Measurements from ENCODE around the gene BRINP3. TPM values are rescaled to one million over a fixed set of nuclear protein-coding genes. Genes with fewer than 3 reads are reported as not detected.

The BRINP3 gene
- total and polyA plus RNA-seq, 4 donors, result 0.06 to 19.8 (median 0.64) TPM

DNA sequence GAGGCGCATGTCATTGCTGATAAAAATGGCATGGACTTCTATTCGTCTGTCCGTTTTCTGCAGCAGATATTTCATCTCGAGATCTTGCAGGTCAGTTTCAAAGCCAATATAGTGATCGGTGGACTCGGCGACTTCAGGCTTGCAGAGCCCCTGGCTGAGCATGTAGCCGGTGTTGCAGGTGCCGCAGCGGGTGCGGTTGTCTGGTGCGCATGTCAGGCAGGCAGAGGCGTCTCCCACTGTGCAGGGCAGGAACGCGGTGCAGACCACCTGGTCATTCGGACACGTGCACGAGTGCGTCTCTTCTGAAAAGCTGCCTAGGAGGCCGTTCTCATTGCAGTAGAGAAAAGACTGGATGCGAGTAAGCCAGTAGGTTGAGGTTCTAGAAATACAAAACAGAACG is 378.9 kb downstream of the BRINP3 start:
- Histone ChIP-seq H3K4me3 (no peak overlapping the region), H3K4me1 (ENCODE audit: control insufficient read depth in 5 of 5, insufficient read depth in 5 of 5, low read length in 5 of 5) (no peaks in the 10 kb centered on the region), H3K36me3 (ENCODE audit: control insufficient read depth in 4 of 4, insufficient read depth in 4 of 4, low read length in 4 of 4) (no peaks in the 10 kb centered on the region), H3K27me3 (ENCODE audit: control insufficient read depth in 3 of 3, insufficient read depth in 3 of 3, low read length in 2 of 3) (no peaks in the 10 kb centered on the region), H3K27ac (ENCODE audit: low read depth in 1 of 2, low read length in 1 of 2) (no peak overlapping the region), H3K9me3 (ENCODE audit: control insufficient read depth in 4 of 4, insufficient read depth in 3 of 4, low read length in 3 of 4) (peaks cover 0 to 2% (median 0%) of the 10 kb centered on the region in 4 donors), H3K9ac (ENCODE audit: insufficient read depth in 1 of 2, low read length in 2 of 2) (no peak overlapping the region)
- 89 to 91% methylated on average over 22 of the region's 22 CpGs for WGBS, 2 donors
- no peak for ATAC-seq (ENCODE audit: insufficient read depth, low FRiP score)
- TF ChIP-seq, protein P1, sequence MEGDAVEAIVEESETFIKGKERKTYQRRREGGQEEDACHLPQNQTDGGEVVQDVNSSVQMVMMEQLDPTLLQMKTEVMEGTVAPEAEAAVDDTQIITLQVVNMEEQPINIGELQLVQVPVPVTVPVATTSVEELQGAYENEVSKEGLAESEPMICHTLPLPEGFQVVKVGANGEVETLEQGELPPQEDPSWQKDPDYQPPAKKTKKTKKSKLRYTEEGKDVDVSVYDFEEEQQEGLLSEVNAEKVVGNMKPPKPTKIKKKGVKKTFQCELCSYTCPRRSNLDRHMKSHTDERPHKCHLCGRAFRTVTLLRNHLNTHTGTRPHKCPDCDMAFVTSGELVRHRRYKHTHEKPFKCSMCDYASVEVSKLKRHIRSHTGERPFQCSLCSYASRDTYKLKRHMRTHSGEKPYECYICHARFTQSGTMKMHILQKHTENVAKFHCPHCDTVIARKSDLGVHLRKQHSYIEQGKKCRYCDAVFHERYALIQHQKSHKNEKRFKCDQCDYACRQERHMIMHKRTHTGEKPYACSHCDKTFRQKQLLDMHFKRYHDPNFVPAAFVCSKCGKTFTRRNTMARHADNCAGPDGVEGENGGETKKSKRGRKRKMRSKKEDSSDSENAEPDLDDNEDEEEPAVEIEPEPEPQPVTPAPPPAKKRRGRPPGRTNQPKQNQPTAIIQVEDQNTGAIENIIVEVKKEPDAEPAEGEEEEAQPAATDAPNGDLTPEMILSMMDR (IDR thresholded peaks at IDR 0.05; ENCODE audit: control extremely low read depth, extremely low read depth), result no peak
- DNase-seq, result no peak

DNA sequence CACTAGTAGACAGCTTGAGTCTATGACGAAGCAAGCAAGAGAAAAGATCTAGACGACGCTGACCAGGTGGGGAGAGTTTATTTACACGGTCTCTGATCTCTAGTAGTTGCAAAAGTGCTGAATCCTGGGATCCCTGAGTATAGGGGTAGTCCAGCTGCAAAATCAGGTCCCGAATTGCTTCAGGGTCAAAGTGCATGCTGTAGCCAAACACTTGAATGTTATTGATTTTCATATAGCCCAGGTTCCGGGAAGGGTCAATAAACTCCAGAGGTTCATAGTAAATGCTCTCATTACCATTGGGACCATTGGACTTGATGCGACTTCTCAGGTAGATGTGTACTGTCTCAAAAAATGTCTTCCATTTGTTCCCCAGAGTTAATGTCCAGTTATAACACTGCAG is 379.6 kb downstream of the BRINP3 start:
- H3K27ac ChIP-seq (ENCODE audit: low read depth in 1 of 2, low read length in 1 of 2), result no peak overlapping the region
- 83 to 84% methylated on average over 7 of the region's 7 CpGs for WGBS, 2 donors
- no peaks in the 10 kb centered on the region for H3K36me3 ChIP-seq (ENCODE audit: control insufficient read depth in 4 of 4, insufficient read depth in 4 of 4, low read length in 4 of 4)
- no peaks in the 10 kb centered on the region for H3K4me1 ChIP-seq (ENCODE audit: control insufficient read depth in 5 of 5, insufficient read depth in 5 of 5, low read length in 5 of 5)
- H3K9me3 ChIP-seq (ENCODE audit: control insufficient read depth in 4 of 4, insufficient read depth in 3 of 4, low read length in 3 of 4), result peaks cover 0 to 2% (median 0%) of the 10 kb centered on the region in 4 donors
- H3K27me3 ChIP-seq (ENCODE audit: control insufficient read depth in 3 of 3, insufficient read depth in 3 of 3, low read length in 2 of 3), result no peaks in the 10 kb centered on the region
- DNase-seq, result no peak
- TF ChIP-seq, protein P1 (IDR thresholded peaks at IDR 0.05; ENCODE audit: control extremely low read depth, extremely low read depth), result no peak
- H3K9ac ChIP-seq (ENCODE audit: insufficient read depth in 1 of 2, low read length in 2 of 2), result no peak overlapping the region
- ATAC-seq (ENCODE audit: insufficient read depth, low FRiP score), result no peak
- no peak overlapping the region for H3K4me3 ChIP-seq

DNA sequence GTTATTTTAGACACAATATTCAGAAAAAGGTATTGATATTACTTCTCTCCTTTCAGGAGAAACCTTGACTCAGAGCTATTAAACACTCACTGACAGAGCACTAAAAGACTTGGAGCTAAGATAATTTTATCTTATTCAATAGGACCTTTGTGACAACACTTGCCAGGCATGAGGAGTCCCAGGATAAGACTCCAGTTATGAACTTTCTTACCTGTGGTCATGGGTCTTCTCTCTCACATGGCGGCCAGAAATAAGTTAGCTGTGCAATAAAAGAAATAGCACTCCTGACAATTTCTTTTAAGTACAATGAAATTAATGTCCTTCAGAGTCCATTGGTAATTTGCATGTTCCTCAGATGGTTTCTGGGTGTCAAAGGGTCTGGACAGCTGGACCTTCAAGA is 382.1 kb downstream of the BRINP3 start:
- no peak overlapping the region for H3K4me3 ChIP-seq
- H3K9me3 ChIP-seq (ENCODE audit: control insufficient read depth in 4 of 4, insufficient read depth in 3 of 4, low read length in 3 of 4), result peaks cover 0 to 2% (median 0%) of the 10 kb centered on the region in 4 donors
- 90 to 94% methylated on average over 1 of the region's 1 CpG for whole genome bisulfite sequencing, 2 donors
- H3K9ac ChIP-seq (ENCODE audit: insufficient read depth in 1 of 2, low read length in 2 of 2), result no peak overlapping the region
- no peaks in the 10 kb centered on the region for H3K36me3 ChIP-seq (ENCODE audit: control insufficient read depth in 4 of 4, insufficient read depth in 4 of 4, low read length in 4 of 4)
- no peaks in the 10 kb centered on the region for H3K27me3 ChIP-seq (ENCODE audit: control insufficient read depth in 3 of 3, insufficient read depth in 3 of 3, low read length in 2 of 3)
- TF ChIP-seq, protein P1 (IDR thresholded peaks at IDR 0.05; ENCODE audit: control extremely low read depth, extremely low read depth), result no peak
- DNase-seq, result no peak
- no peak for ATAC-seq (ENCODE audit: insufficient read depth, low FRiP score)
- no peak overlapping the region for H3K27ac ChIP-seq (ENCODE audit: low read depth in 1 of 2, low read length in 1 of 2)
- H3K4me1 ChIP-seq (ENCODE audit: control insufficient read depth in 5 of 5, insufficient read depth in 5 of 5, low read length in 5 of 5), result no peaks in the 10 kb centered on the region

DNA sequence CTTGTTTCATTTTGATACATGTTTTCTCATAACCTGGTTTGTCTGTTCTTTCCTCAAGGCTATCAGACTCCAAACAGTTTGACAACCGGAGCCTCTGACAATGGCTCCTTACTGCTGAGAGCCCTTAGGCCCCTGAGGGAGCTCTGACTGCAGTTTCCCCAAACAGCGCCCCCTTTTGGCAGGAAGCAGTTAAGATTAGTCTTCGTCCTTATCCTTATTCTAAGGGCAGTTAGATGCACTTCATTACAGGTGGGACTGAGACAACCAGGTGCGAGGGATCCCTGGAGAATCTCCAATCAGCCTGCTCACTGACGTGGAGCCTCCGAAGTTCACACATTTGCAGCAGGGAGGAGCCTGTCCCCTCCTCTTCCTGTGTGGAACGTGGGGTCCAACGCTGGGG is 393.1 kb downstream of the BRINP3 start:
- TF ChIP-seq, protein P1 (IDR thresholded peaks at IDR 0.05; ENCODE audit: control extremely low read depth, extremely low read depth), result no peak
- H3K36me3 ChIP-seq (ENCODE audit: control insufficient read depth in 4 of 4, insufficient read depth in 4 of 4, low read length in 4 of 4), result no peaks in the 10 kb centered on the region
- H3K27ac ChIP-seq (ENCODE audit: low read depth in 1 of 2, low read length in 1 of 2), result no peak overlapping the region
- H3K4me3 ChIP-seq, result no peak overlapping the region
- 55 to 66% methylated on average over 8 of the region's 8 CpGs for WGBS, 2 donors
- peaks cover 0 to 2% (median 0%) of the 10 kb centered on the region in 3 donors for H3K27me3 ChIP-seq (ENCODE audit: control insufficient read depth in 3 of 3, insufficient read depth in 3 of 3, low read length in 2 of 3)
- no peak overlapping the region for H3K9ac ChIP-seq (ENCODE audit: insufficient read depth in 1 of 2, low read length in 2 of 2)
- DNase-seq, result no peak
- ATAC-seq (ENCODE audit: insufficient read depth, low FRiP score), result no peak
- H3K9me3 ChIP-seq (ENCODE audit: control insufficient read depth in 4 of 4, insufficient read depth in 3 of 4, low read length in 3 of 4), result peaks cover 0 to 4% (median 2%) of the 10 kb centered on the region in 4 donors
- no peaks in the 10 kb centered on the region for H3K4me1 ChIP-seq (ENCODE audit: control insufficient read depth in 5 of 5, insufficient read depth in 5 of 5, low read length in 5 of 5)

All from lung (tissue), 12 donors.